ENCODE measurements around the gene TMEM245.

DNA sequence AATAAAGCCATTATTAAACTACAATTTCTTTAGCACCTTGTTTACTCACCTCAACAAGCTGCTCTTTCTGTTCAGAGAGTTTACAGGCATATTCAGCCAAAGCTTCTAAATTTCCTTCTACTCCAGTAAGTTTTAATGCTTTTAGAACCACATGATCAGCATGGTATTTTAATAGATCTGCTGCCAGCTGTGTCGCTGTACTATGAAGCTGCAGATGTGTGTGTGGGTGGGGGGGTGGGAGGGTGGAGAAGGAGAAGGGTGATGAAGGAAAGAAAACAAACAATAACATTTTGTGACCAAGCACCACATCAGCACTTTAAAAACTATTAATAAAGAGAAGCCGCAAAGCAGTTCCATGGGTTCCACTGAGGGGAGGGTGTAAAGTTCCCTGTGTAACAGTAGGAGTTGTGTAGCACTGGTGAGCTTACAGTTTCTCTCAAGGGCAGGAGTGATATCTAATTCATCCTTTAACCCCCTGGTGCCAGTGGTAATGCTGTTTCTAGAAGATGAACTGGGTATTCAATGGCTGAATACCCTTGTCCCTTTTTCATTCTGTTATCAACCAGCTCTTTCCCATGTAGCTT lies 147.0 kb downstream of the TMEM245 start:
- TF ChIP-seq CTCF (IDR thresholded peaks at IDR 0.05): no peak
- no peak for TF ChIP-seq POLR2A (IDR thresholded peaks at IDR 0.05)
- no peak for TF ChIP-seq EP300 (IDR thresholded peaks at IDR 0.05)
